Astrocyte (in vitro differentiated cells and primary cell): ENCODE results near the gene MRGPRG. TPM values are rescaled to one million over a fixed set of nuclear protein-coding genes. Genes with fewer than 3 reads are reported as not detected.

Experiments
- DNase-seq: peaks from one replicate; pipeline ENCODE4 v3.0.0-alpha.2; 2010; ENCODE audit warnings: low read depth
- FAIRE-seq: peaks from 2 replicates; lab custom pipeline; 2011; peaks lifted over from hg19 to GRCh38; lab: Jason Lieb, UNC
- H2AFZ ChIP-seq: 2 replicates; pipeline ENCODE4 v1.6.0; 2012; ENCODE audit warnings: low read depth, low read length, inconsistent platforms
- H3K27ac ChIP-seq: 2 replicates; pipeline ENCODE4 v1.5.1; 2011; ENCODE audit warnings: low read depth, low read length, inconsistent platforms
- H3K27me3 ChIP-seq: 2 replicates; pipeline ENCODE4 v1.6.0; 2011; ENCODE audit warnings: low read length, inconsistent platforms; ENCODE audit not compliant: insufficient read depth
- H3K36me3 ChIP-seq: 2 replicates; pipeline ENCODE4 v1.5.1; 2011; ENCODE audit warnings: low read length, inconsistent platforms; ENCODE audit not compliant: insufficient read depth
- H3K4me1 ChIP-seq: 2 replicates; pipeline ENCODE4 v1.5.1; 2011; ENCODE audit warnings: low read length, inconsistent platforms; ENCODE audit not compliant: insufficient read depth
- H3K4me2 ChIP-seq: 2 replicates; pipeline ENCODE4 v1.6.0; 2012; ENCODE audit warnings: low read length, inconsistent platforms
- H3K4me3 ChIP-seq: 2 replicates; pipeline ENCODE4 v1.5.1; 2011; ENCODE audit warnings: low read depth, mild to moderate bottlenecking, low read length, inconsistent platforms; ENCODE audit not compliant: insufficient read depth
- H3K79me2 ChIP-seq: 2 replicates; pipeline ENCODE4 v1.6.0; 2012; ENCODE audit warnings: mild to moderate bottlenecking, low read length, inconsistent platforms; ENCODE audit not compliant: insufficient read depth
- H3K9ac ChIP-seq: 2 replicates; pipeline ENCODE4 v1.6.0; 2012; ENCODE audit warnings: mild to moderate bottlenecking, low read length, inconsistent platforms
- H3K9me3 ChIP-seq: 2 replicates; pipeline ENCODE4 v1.5.1; 2012; ENCODE audit warnings: low read depth, mild to moderate bottlenecking, low read length, inconsistent platforms; ENCODE audit not compliant: insufficient read depth
- H4K20me1 ChIP-seq: 2 replicates; pipeline ENCODE4 v1.6.0; 2012; ENCODE audit warnings: low read length, inconsistent platforms; ENCODE audit not compliant: insufficient read depth
- H3K27ac Mint-ChIP-seq: one replicate; pipeline ENCODE4 v1.8.0; 2021; ENCODE audit warnings: mild to moderate bottlenecking, mixed read lengths; ENCODE audit not compliant: unreplicated experiment
- H3K27me3 Mint-ChIP-seq: one replicate; pipeline ENCODE4 v1.8.0; 2021; ENCODE audit warnings: low read depth, mixed read lengths; ENCODE audit not compliant: unreplicated experiment
- H3K36me3 Mint-ChIP-seq: one replicate; pipeline ENCODE4 v1.8.0; 2021; ENCODE audit warnings: low read depth, mixed read lengths; ENCODE audit not compliant: unreplicated experiment
- H3K4me1 Mint-ChIP-seq: one replicate; pipeline ENCODE4 v1.8.0; 2021; ENCODE audit warnings: low read depth, mixed read lengths; ENCODE audit not compliant: unreplicated experiment
- H3K4me3 Mint-ChIP-seq: one replicate; pipeline ENCODE4 v1.8.0; 2021; ENCODE audit warnings: mild to moderate bottlenecking, moderate library complexity, mixed read lengths; ENCODE audit not compliant: unreplicated experiment
- H3K9me3 Mint-ChIP-seq: one replicate; pipeline ENCODE4 v1.8.0; 2021; ENCODE audit warnings: mild to moderate bottlenecking, mixed read lengths; ENCODE audit not compliant: unreplicated experiment
- CTCF ChIP-seq: IDR thresholded peaks from 2 replicates; pipeline ENCODE4 v1.5.1; 2011; ENCODE audit warnings: low read depth, mild to moderate bottlenecking, inconsistent platforms, low read length, moderate library complexity; ENCODE audit not compliant: insufficient read depth
- EZH2 ChIP-seq: IDR thresholded peaks from 2 replicates; pipeline ENCODE4 v1.6.1; 2012; ENCODE audit warnings: mild to moderate bottlenecking, low read length, inconsistent platforms; ENCODE audit not compliant: insufficient read depth
- total RNA-seq: library from RNA; stranded (reverse); gene quantifications from 2 replicates; pipeline ENCODE4 v1.2.1, GENCODE V29; 2021

The MRGPRG gene
- total RNA-seq, 1 donor from 2014 or later, result not detected

- Histone ChIP-seq H3K9ac (no peak overlapping the region), H3K9me3 (peaks cover 3% of the 10 kb centered on the region), H3K4me1 (no peaks in the 10 kb centered on the region), H3K27me3 (peaks cover 22% of the 10 kb centered on the region), H3K4me2 (no peak overlapping the region), H2AFZ (no peak overlapping the region), H3K79me2 (no peaks in the 10 kb centered on the region), H3K4me3 (no peak overlapping the region), H3K36me3 (no peaks in the 10 kb centered on the region), H3K27ac (no peak overlapping the region), H4K20me1 (peaks cover 5% of the 10 kb centered on the region)
- no peaks in the 10 kb centered on the region for H3K36me3 Mint-ChIP-seq
- no peaks in the 10 kb centered on the region for H3K4me1 Mint-ChIP-seq
- H3K9me3 Mint-ChIP-seq, result no peaks in the 10 kb centered on the region
- peak; percentile 49 for FAIRE-seq
- DNase-seq, result no peak
- peaks cover 44% of the 10 kb centered on the region for H3K27me3 Mint-ChIP-seq
- H3K4me3 Mint-ChIP-seq, result no peak overlapping the region
- TF ChIP-seq CTCF, result no peak
- no peak for TF ChIP-seq EZH2
- H3K27ac Mint-ChIP-seq, result no peak overlapping the region
These were observed 12.3 kb downstream of the MRGPRG start for GRCh38 chr11:3206156-3206921.

- peaks cover 49% of the 10 kb centered on the region for H3K27me3 Mint-ChIP-seq
- peaks cover 23% of the 10 kb centered on the region for H3K27me3 ChIP-seq
- H3K9me3 Mint-ChIP-seq, result no peaks in the 10 kb centered on the region
- H3K9me3 ChIP-seq, result peaks cover 3% of the 10 kb centered on the region
- FAIRE-seq, result no peak
- no peak overlapping the region for H3K9ac ChIP-seq
- peak overlapping the region; percentile 30 for H3K4me2 ChIP-seq
- peak overlapping the region; percentile 54 for H3K4me3 Mint-ChIP-seq
- H2AFZ ChIP-seq, result no peak overlapping the region
- peak overlapping the region; percentile 41 for H3K27ac Mint-ChIP-seq
- no peaks in the 10 kb centered on the region for H3K4me1 Mint-ChIP-seq
- H3K4me3 ChIP-seq, result no peak overlapping the region
- peaks cover 5% of the 10 kb centered on the region for H4K20me1 ChIP-seq
- H3K79me2 ChIP-seq, result no peaks in the 10 kb centered on the region
- H3K36me3 ChIP-seq, result no peaks in the 10 kb centered on the region
- TF ChIP-seq EZH2, result no peak
- TF ChIP-seq CTCF, result no peak
- no peak overlapping the region for H3K27ac ChIP-seq
- H3K36me3 Mint-ChIP-seq, result no peaks in the 10 kb centered on the region
- peak; percentile 38 for DNase-seq
- no peaks in the 10 kb centered on the region for H3K4me1 ChIP-seq
These were observed 13.1 kb downstream of the MRGPRG start for GRCh38 chr11:3205261-3206155.
